ELR (cell line): ENCODE data around the gene INPP5B.

ENCODE experiments used
- DNase-seq: peaks from one replicate; pipeline ENCODE4 v3.0.0-alpha.2; 2015; ENCODE audit warnings: low read depth

Gene INPP5B

GRCh38 chr1:37872692-37873091 is 74.2 kb downstream of the INPP5B start:
- no peak for DNase-seq

GRCh38 chr1:37868466-37868865 is 78.4 kb downstream of the INPP5B start:
- DNase-seq: no peak

- DNase-seq: no peak
Observed at GRCh38 chr1:37867784-37868183, 79.1 kb downstream of the INPP5B start.

GRCh38 chr1:37866491-37866890 is 80.4 kb downstream of the INPP5B start:
- DNase-seq: no peak

GRCh38 chr1:37865348-37866120 is 81.3 kb downstream of the INPP5B start:
- peak; percentile 80 for DNase-seq

GRCh38 chr1:37862330-37862729 is 84.5 kb downstream of the INPP5B start:
- no peak for DNase-seq

- DNase-seq: peak; percentile 43
Observed at GRCh38 chr1:37861151-37861550, 85.7 kb downstream of the INPP5B start.

- no peak for DNase-seq
Observed at GRCh38 chr1:37860346-37860666, 86.5 kb downstream of the INPP5B start.

GRCh38 chr1:37859507-37860345 is 87.1 kb downstream of the INPP5B start, which contains the start of gene MTF1:
TSS of gene MTF1 (minus strand) at chr1:37859592. CDS start at chr1:37857658, 1,934 bp downstream.
- DNase-seq: peak; percentile 98

GRCh38 chr1:37858931-37859506 is 87.8 kb downstream of the INPP5B start:
- DNase-seq: peak; percentile 39

GRCh38 chr1:37854406-37854805 is 92.4 kb downstream of the INPP5B start:
- DNase-seq: no peak

GRCh38 chr1:37853157-37853556 is 93.7 kb downstream of the INPP5B start:
- DNase-seq: no peak

- peak; percentile 30 for DNase-seq
Observed at GRCh38 chr1:37851782-37852210, 95.1 kb downstream of the INPP5B start.

GRCh38 chr1:37851262-37851661 is 95.6 kb downstream of the INPP5B start:
- DNase-seq: no peak

GRCh38 chr1:37850352-37850955 is 96.4 kb downstream of the INPP5B start:
- no peak for DNase-seq

GRCh38 chr1:37849480-37849879 is 97.4 kb downstream of the INPP5B start:
- DNase-seq: no peak

GRCh38 chr1:37846647-37847339 is 100.1 kb downstream of the INPP5B start:
- no peak for DNase-seq

- no peak for DNase-seq
Observed at GRCh38 chr1:37845786-37846185, 101.1 kb downstream of the INPP5B start.

- DNase-seq: no peak
Observed at GRCh38 chr1:37845049-37845646, 101.7 kb downstream of the INPP5B start.

- no peak for DNase-seq
Observed at GRCh38 chr1:37844536-37844935, 102.3 kb downstream of the INPP5B start.

GRCh38 chr1:37841652-37842051 is 105.2 kb downstream of the INPP5B start:
- DNase-seq: no peak
